MM.1S (cell line): Measurements from ENCODE around the gene GRIK4.

ENCODE experiments used
- DNase-seq: peaks from one replicate; pipeline ENCODE4 v3.0.0-alpha.2; 2015
- H2AFZ ChIP-seq: fragments of 300-600 bp; sonication (generic); 2 replicates; pipeline ENCODE4 v1.6.0; 2016; ENCODE audit warnings: antibody characterized with exemption, low read length
- H3F3A ChIP-seq: fragments of 300-600 bp; sonication (generic); 2 replicates; pipeline ENCODE4 v1.6.1; 2016; ENCODE audit warnings: mild to moderate bottlenecking, antibody characterized with exemption, low read length, moderate library complexity, mixed read lengths; ENCODE audit not compliant: insufficient read depth
- H3K27ac ChIP-seq: fragments of 300-600 bp; sonication (generic); 2 replicates; pipeline ENCODE4 v1.5.1; 2016; ENCODE audit warnings: mild to moderate bottlenecking, low read length
- H3K27me3 ChIP-seq: fragments of 300-600 bp; sonication (generic); replicated peaks from 2 replicates; pipeline ENCODE4 v1.6.0; 2016; ENCODE audit warnings: low read length; ENCODE audit not compliant: insufficient read depth
- H3K36me3 ChIP-seq: fragments of 300-600 bp; sonication (generic); replicated peaks from 2 replicates; pipeline ENCODE4 v1.6.1; 2016; ENCODE audit warnings: mild to moderate bottlenecking, low read length, mixed read lengths; ENCODE audit not compliant: insufficient read depth
- H3K4me1 ChIP-seq: fragments of 300-600 bp; sonication (generic); 2 replicates; pipeline ENCODE4 v1.6.1; 2016; ENCODE audit warnings: low read length, mixed read lengths
- H3K4me2 ChIP-seq: fragments of 300-600 bp; sonication (generic); 2 replicates; pipeline ENCODE4 v1.6.0; 2016; ENCODE audit warnings: low read depth, low read length
- H3K4me3 ChIP-seq: fragments of 300-600 bp; sonication (generic); 2 replicates; pipeline ENCODE4 v1.5.1; 2016; ENCODE audit warnings: low read length, mixed read lengths
- H3K79me2 ChIP-seq: fragments of 300-600 bp; sonication (generic); 2 replicates; pipeline ENCODE4 v1.6.1; 2016; ENCODE audit warnings: mixed run types, low read length, mixed read lengths
- H3K9ac ChIP-seq: fragments of 300-600 bp; sonication (generic); 2 replicates; pipeline ENCODE4 v1.6.1; 2016; ENCODE audit warnings: low read length, mixed read lengths
- H3K9me2 ChIP-seq: fragments of 300-600 bp; sonication (generic); replicated peaks from 2 replicates; pipeline ENCODE4 v1.6.1; 2016; ENCODE audit warnings: mild to moderate bottlenecking, low read length, mixed read lengths; ENCODE audit not compliant: insufficient read depth
- H3K9me3 ChIP-seq: fragments of 300-600 bp; sonication (generic); replicated peaks from 2 replicates; pipeline ENCODE4 v1.6.1; 2016; ENCODE audit warnings: mild to moderate bottlenecking, low read length, mixed read lengths; ENCODE audit not compliant: insufficient read depth
- H4K20me1 ChIP-seq: fragments of 300-600 bp; sonication (generic); 2 replicates; pipeline ENCODE4 v1.6.1; 2016; ENCODE audit warnings: mild to moderate bottlenecking, low read length, moderate library complexity, mixed read lengths; ENCODE audit not compliant: insufficient read depth
- CTCF ChIP-seq: fragments of 300-600 bp; sonication (generic); IDR thresholded peaks from 2 replicates; pipeline ENCODE4 v1.5.1; 2016; ENCODE audit warnings: antibody characterized with exemption, low read length, mixed read lengths
- EZH2 ChIP-seq: fragments of 300-600 bp; sonication (generic); optimal IDR thresholded peaks from 2 replicates; pipeline ENCODE3; 2017; ENCODE audit warnings: low read depth, mild to moderate bottlenecking, antibody characterized with exemption, low read length, mixed read lengths
- EZH2phosphoT487 ChIP-seq: fragments of 300-600 bp; sonication (generic); IDR thresholded peaks from 2 replicates; pipeline ENCODE4 v1.6.1; 2018; ENCODE audit warnings: antibody characterized with exemption, low read length

Gene GRIK4

DNA sequence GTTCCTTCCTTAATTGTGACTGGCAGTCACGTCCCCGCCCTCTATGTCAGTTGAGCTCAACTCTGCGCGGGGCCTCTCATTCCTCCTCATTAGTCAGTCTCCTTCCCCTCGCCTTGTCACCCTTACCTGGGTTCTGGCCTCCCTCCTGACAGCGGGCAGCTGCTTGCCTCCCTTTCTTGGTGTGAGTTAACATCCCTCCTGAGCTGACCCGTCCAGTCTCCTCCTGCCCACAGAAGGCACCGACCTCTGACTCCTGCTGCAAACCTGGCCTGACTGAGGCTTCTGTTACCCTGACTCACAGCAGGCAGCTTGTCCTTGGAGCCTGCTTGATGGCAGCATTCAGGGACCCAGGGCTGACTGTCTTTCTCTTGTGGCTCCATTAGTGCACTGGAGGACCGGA lies 45.2 kb downstream of the GRIK4 start:
- H3K27me3 ChIP-seq = no peaks in the 10 kb centered on the region
- H3K79me2 ChIP-seq = no peaks in the 10 kb centered on the region
- H3K27ac ChIP-seq = no peak overlapping the region
- H4K20me1 ChIP-seq = no peaks in the 10 kb centered on the region
- H3K9me2 ChIP-seq = no peaks in the 10 kb centered on the region
- no peak overlapping the region for H3K9ac ChIP-seq
- H3K9me3 ChIP-seq = no peaks in the 10 kb centered on the region
- H3K4me1 ChIP-seq = peaks cover 25% of the 10 kb centered on the region
- no peak overlapping the region for H2AFZ ChIP-seq
- no peak for TF ChIP-seq EZH2
- no peak for TF ChIP-seq EZH2phosphoT487
- TF ChIP-seq CTCF = no peak
- H3K36me3 ChIP-seq = no peaks in the 10 kb centered on the region
- no peak overlapping the region for H3K4me2 ChIP-seq
- DNase-seq = no peak
- H3K4me3 ChIP-seq = no peak overlapping the region
- H3F3A ChIP-seq = peaks cover 17% of the 10 kb centered on the region; the same call in 1 of the 2 replicates

DNA sequence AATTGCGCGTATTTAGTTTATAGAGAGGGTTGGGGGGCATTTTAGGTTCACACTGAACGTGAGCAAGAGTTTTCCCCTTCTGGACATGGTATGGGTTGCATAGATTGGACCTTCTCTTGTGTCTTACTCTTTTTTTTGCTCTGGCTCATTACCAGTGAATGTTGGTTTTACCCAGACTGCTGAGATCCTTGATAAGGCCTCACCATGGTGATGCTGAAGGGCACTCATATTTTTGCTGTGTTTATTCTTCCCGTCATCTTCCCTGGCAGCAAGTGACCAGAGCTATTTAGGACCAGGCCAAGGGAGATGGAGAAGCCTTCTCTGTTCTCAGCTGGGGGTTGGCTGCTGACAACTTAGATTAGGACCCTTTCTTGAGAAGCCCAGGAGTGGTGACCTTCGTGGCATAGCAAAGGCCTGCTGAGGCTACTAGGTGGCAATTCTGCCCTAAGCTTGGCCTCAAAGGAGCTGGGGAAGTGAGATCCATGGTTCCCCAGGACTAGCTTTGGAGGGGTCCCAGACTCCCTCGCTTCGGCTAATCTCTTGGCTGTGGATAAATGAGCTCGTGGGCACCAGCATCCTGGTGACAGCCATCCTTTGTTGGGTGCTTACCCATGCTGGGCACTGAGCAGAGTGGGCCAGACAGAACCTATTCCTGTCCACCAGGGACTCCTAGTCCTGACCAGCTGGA lies 47.3 kb downstream of the GRIK4 start:
- no peak overlapping the region for H3K9ac ChIP-seq

GRCh38 chr11:120561286-120561685 lies 49.7 kb downstream of the GRIK4 start:
- Histone ChIP-seq H3K27ac (no peak overlapping the region), H4K20me1 (no peaks in the 10 kb centered on the region), H3K4me1 (no peaks in the 10 kb centered on the region), H3K9me3 (no peaks in the 10 kb centered on the region), H3K4me2 (no peak overlapping the region), H2AFZ (no peak overlapping the region), H3K4me3 (no peak overlapping the region), H3F3A (0 out of 2 replicates have a peak, but pooled peaks cover under 1% of the 10 kb centered on the region), H3K9ac (no peak overlapping the region), H3K79me2 (no peaks in the 10 kb centered on the region), H3K27me3 (no peaks in the 10 kb centered on the region), H3K9me2 (no peaks in the 10 kb centered on the region), H3K36me3 (no peaks in the 10 kb centered on the region)
- no peak for DNase-seq
- no peak for TF ChIP-seq EZH2
- no peak for TF ChIP-seq EZH2phosphoT487
- no peak for TF ChIP-seq CTCF

More for the DNA sequence above, 47.3 kb downstream of the GRIK4 start:
- H3K36me3 ChIP-seq = no peaks in the 10 kb centered on the region
- TF ChIP-seq EZH2phosphoT487 (no peak), EZH2 (no peak), CTCF (no peak)
- H3K79me2 ChIP-seq = no peaks in the 10 kb centered on the region
- DNase-seq = no peak
- no peaks in the 10 kb centered on the region for H3K27me3 ChIP-seq
- no peaks in the 10 kb centered on the region for H3K9me3 ChIP-seq
- H3K4me2 ChIP-seq = no peak overlapping the region
- H3K4me3 ChIP-seq = no peak overlapping the region
- peaks cover 19% of the 10 kb centered on the region for H3K4me1 ChIP-seq
- no peak overlapping the region for H2AFZ ChIP-seq
- peaks cover 17% of the 10 kb centered on the region; the same call in 1 of the 2 replicates for H3F3A ChIP-seq
- no peaks in the 10 kb centered on the region for H3K9me2 ChIP-seq
- H3K27ac ChIP-seq = no peak overlapping the region
- no peaks in the 10 kb centered on the region for H4K20me1 ChIP-seq
